ENCODE measurements around the gene FKBP8.

DNA sequence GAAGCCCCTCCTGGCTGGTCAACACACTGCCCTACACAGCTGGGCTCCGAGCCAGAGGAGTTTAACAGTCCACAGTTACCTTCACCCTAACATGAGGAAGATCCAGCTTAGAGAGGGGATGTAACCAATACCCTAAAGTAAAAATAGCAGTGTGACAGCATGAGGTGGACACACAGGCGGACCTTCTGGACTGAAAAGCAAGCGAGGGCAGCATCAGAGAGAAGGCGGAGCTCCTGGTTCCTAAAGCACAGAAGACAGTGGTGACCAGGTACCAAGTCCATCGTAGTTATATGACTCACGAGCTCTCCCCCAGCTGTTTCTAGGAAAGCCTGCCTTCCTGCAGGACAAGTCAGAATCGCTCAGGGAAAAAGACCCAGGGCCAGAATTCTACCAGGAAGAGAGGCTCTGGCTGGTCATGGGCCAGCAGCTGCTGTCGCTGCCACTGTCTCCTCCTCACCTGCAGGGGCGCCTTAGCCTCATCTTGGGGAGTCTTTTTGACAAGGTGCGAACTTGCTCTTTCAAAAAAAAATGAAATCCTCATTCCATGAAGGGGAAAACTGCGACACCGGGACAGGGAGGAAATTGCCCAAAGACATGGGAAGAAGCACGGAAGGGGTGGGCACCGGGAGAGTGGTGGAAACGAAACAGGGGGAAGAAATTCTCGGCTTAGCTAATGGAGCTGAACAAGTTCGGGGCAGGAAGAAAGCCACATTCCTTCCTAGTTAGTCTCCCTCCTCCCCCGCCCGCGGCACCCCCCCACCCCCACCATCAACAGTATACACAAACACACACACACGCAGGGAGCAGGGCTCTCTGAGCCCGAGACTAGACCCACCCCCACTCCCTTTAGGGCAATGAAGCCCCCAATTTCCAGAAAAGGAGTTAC, 23.2 kb downstream of the FKBP8 start:
- TF ChIP-seq, protein P1, sequence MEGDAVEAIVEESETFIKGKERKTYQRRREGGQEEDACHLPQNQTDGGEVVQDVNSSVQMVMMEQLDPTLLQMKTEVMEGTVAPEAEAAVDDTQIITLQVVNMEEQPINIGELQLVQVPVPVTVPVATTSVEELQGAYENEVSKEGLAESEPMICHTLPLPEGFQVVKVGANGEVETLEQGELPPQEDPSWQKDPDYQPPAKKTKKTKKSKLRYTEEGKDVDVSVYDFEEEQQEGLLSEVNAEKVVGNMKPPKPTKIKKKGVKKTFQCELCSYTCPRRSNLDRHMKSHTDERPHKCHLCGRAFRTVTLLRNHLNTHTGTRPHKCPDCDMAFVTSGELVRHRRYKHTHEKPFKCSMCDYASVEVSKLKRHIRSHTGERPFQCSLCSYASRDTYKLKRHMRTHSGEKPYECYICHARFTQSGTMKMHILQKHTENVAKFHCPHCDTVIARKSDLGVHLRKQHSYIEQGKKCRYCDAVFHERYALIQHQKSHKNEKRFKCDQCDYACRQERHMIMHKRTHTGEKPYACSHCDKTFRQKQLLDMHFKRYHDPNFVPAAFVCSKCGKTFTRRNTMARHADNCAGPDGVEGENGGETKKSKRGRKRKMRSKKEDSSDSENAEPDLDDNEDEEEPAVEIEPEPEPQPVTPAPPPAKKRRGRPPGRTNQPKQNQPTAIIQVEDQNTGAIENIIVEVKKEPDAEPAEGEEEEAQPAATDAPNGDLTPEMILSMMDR (IDR thresholded peaks at IDR 0.05) = peak; percentile 62 to 87 (median 65)
- TF ChIP-seq EP300 (IDR thresholded peaks at IDR 0.05; ENCODE audit: low read depth) (no peak), POLR2A (IDR thresholded peaks at IDR 0.05) (peak; percentile 64), POLR2AphosphoS5 (IDR thresholded peaks at IDR 0.05) (peak in 2 of 3 donors; percentile 62 to 72)

Data from transverse colon (tissue), 4 donors.